ENCODE results near the gene HTN1. TPM values are rescaled to one million over a fixed set of nuclear protein-coding genes. Genes with fewer than 3 reads are reported as not detected.
"Not testable (repeated sequence)": the region's sequence is repeated elsewhere in the genome, so short reads cannot be mapped to it uniquely, and the experiment has no call there.

Gene HTN1
- not detected in 2 replicates for total RNA-seq

GRCh38 chr4:70050138-70050537, at the start of gene HTN1:
Gene HTN1 (plus strand): TSS chr4:70050438. CDS start chr4:70053077, 2,639 bp downstream.
- H3K27me3 ChIP-seq (ENCODE audit: insufficient read depth, low read length); H3K36me3 ChIP-seq (ENCODE audit: insufficient read depth, low read length); H2AFZ ChIP-seq (ENCODE audit: low read length); H3K4me3 ChIP-seq (ENCODE audit: insufficient read depth, low read length); H3K9me3 ChIP-seq (ENCODE audit: low read depth, low read length); H3K27ac ChIP-seq (ENCODE audit: low read depth, low read length); DNase-seq (ENCODE audit: insufficient read length, low spot score, missing footprints); H4K20me1 ChIP-seq (ENCODE audit: insufficient read depth, low read length); H3K79me2 ChIP-seq (ENCODE audit: insufficient read depth, low read length); H3K4me2 ChIP-seq (ENCODE audit: insufficient read depth, low read length); H3K4me1 ChIP-seq (ENCODE audit: insufficient read depth, low read length): not testable (repeated sequence)

DNA sequence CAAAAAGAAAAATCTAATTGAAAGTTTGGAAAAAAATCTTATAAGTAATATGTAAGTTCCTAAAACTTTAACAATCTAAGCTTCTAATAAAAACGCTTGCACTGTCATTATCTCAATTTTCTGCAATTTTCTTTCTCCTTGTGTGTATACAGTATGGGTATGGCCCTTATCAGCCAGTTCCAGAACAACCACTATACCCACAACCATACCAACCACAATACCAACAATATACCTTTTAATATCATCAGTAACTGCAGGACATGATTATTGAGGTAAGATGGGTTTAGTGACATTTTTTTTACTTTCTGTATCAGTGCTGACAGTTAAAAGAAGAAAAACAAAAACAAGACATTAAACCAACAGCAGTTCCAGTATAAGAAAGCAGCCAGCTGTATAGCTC, 49.5 kb upstream of the HTN1 start:
- Histone ChIP-seq H3K9me3 (ENCODE audit: low read depth, low read length) (no peaks in the 10 kb centered on the region), H3K4me2 (ENCODE audit: insufficient read depth, low read length) (no peak overlapping the region), H3K79me2 (ENCODE audit: insufficient read depth, low read length) (no peaks in the 10 kb centered on the region), H3K4me3 (ENCODE audit: insufficient read depth, low read length) (no peak overlapping the region), H2AFZ (ENCODE audit: low read length) (no peak overlapping the region), H3K27me3 (ENCODE audit: insufficient read depth, low read length) (no peaks in the 10 kb centered on the region), H3K27ac (ENCODE audit: low read depth, low read length) (no peak overlapping the region), H4K20me1 (ENCODE audit: insufficient read depth, low read length) (no peaks in the 10 kb centered on the region), H3K36me3 (ENCODE audit: insufficient read depth, low read length) (no peaks in the 10 kb centered on the region), H3K4me1 (ENCODE audit: insufficient read depth, low read length) (no peaks in the 10 kb centered on the region)
- TF ChIP-seq, protein P1, sequence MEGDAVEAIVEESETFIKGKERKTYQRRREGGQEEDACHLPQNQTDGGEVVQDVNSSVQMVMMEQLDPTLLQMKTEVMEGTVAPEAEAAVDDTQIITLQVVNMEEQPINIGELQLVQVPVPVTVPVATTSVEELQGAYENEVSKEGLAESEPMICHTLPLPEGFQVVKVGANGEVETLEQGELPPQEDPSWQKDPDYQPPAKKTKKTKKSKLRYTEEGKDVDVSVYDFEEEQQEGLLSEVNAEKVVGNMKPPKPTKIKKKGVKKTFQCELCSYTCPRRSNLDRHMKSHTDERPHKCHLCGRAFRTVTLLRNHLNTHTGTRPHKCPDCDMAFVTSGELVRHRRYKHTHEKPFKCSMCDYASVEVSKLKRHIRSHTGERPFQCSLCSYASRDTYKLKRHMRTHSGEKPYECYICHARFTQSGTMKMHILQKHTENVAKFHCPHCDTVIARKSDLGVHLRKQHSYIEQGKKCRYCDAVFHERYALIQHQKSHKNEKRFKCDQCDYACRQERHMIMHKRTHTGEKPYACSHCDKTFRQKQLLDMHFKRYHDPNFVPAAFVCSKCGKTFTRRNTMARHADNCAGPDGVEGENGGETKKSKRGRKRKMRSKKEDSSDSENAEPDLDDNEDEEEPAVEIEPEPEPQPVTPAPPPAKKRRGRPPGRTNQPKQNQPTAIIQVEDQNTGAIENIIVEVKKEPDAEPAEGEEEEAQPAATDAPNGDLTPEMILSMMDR (IDR thresholded peaks at IDR 0.05; ENCODE audit: extremely low read depth, low read depth, low read length), result no peak
- no peak for DNase-seq (ENCODE audit: insufficient read length, low spot score, missing footprints)

DNA sequence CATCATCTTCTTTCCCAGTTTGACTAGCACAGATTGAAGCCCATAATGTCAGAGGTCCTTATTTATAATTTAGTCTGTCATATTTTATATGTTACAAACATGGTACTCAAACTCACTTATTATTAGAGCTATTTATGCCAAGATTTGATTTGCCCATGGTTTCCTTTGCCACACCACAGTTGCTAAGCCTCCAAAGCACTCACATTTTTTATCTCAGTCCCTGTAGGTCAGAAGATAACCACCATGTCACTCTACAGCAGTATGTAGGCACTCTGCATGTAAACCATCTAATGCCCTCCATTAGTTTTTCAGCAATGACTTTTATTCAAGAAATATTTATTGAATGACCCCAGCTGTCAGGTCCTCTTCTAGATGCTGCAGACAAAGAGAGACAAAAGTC, 47.7 kb upstream of the HTN1 start:
- no peaks in the 10 kb centered on the region for H4K20me1 ChIP-seq (ENCODE audit: insufficient read depth, low read length)

DNA sequence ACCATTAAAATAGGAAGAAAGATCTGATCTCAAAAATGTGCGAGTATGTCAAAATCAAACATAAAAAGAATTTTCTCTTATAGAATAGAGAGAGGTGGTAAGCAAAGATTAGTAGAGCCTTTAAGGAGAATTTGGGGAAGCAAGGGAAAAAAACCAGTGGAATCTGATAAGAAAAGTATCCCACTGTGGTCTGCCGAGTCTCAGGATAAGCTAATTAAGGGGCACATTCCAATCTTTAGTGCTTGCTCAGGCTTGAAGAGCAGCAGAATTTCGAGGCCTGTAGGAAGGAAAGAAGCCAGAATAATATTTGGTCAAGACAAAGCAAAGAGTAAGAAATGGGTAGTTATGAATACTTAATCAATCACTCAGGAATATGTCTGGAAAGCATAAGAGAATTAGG, 41.5 kb upstream of the HTN1 start:
- no peaks in the 10 kb centered on the region for H3K79me2 ChIP-seq (ENCODE audit: insufficient read depth, low read length)
- H4K20me1 ChIP-seq (ENCODE audit: insufficient read depth, low read length), result no peaks in the 10 kb centered on the region
- no peak overlapping the region for H3K4me2 ChIP-seq (ENCODE audit: insufficient read depth, low read length)
- TF ChIP-seq, protein P1 (IDR thresholded peaks at IDR 0.05; ENCODE audit: extremely low read depth, low read depth, low read length), result no peak
- H3K4me3 ChIP-seq (ENCODE audit: insufficient read depth, low read length), result no peak overlapping the region
- no peak for DNase-seq (ENCODE audit: insufficient read length, low spot score, missing footprints)
- no peaks in the 10 kb centered on the region for H3K27me3 ChIP-seq (ENCODE audit: insufficient read depth, low read length)
- no peak overlapping the region for H2AFZ ChIP-seq (ENCODE audit: low read length)
- no peaks in the 10 kb centered on the region for H3K36me3 ChIP-seq (ENCODE audit: insufficient read depth, low read length)
- no peaks in the 10 kb centered on the region for H3K4me1 ChIP-seq (ENCODE audit: insufficient read depth, low read length)
- H3K27ac ChIP-seq (ENCODE audit: low read depth, low read length), result no peak overlapping the region
- no peaks in the 10 kb centered on the region for H3K9me3 ChIP-seq (ENCODE audit: low read depth, low read length)

More for the DNA sequence above, 47.7 kb upstream of the HTN1 start:
- Histone ChIP-seq H3K36me3 (ENCODE audit: insufficient read depth, low read length) (no peaks in the 10 kb centered on the region), H3K9me3 (ENCODE audit: low read depth, low read length) (no peaks in the 10 kb centered on the region), H3K4me1 (ENCODE audit: insufficient read depth, low read length) (no peaks in the 10 kb centered on the region), H3K4me3 (ENCODE audit: insufficient read depth, low read length) (no peak overlapping the region), H2AFZ (ENCODE audit: low read length) (no peak overlapping the region), H3K27me3 (ENCODE audit: insufficient read depth, low read length) (no peaks in the 10 kb centered on the region), H3K4me2 (ENCODE audit: insufficient read depth, low read length) (no peak overlapping the region), H3K27ac (ENCODE audit: low read depth, low read length) (no peak overlapping the region), H3K79me2 (ENCODE audit: insufficient read depth, low read length) (no peaks in the 10 kb centered on the region)
- TF ChIP-seq, protein P1 (IDR thresholded peaks at IDR 0.05; ENCODE audit: extremely low read depth, low read depth, low read length), result no peak
- no peak for DNase-seq (ENCODE audit: insufficient read length, low spot score, missing footprints)

- H3K9me3 ChIP-seq (ENCODE audit: low read depth, low read length); H3K36me3 ChIP-seq (ENCODE audit: insufficient read depth, low read length); H3K79me2 ChIP-seq (ENCODE audit: insufficient read depth, low read length); H4K20me1 ChIP-seq (ENCODE audit: insufficient read depth, low read length); H3K27ac ChIP-seq (ENCODE audit: low read depth, low read length); H3K27me3 ChIP-seq (ENCODE audit: insufficient read depth, low read length); DNase-seq (ENCODE audit: insufficient read length, low spot score, missing footprints); H2AFZ ChIP-seq (ENCODE audit: low read length); H3K4me3 ChIP-seq (ENCODE audit: insufficient read depth, low read length); H3K4me2 ChIP-seq (ENCODE audit: insufficient read depth, low read length); H3K4me1 ChIP-seq (ENCODE audit: insufficient read depth, low read length): not testable (repeated sequence)
Measured at GRCh38 chr4:70019006-70019405, 31.2 kb upstream of the HTN1 start.
